HG03045 (cell line): ENCODE data around the gene EDDM3A.

Experiments
- ATAC-seq: cut with Tn5 transposase; IDR thresholded peaks from one replicate; pipeline ENCODE4 v1.9.1; 2021; ENCODE audit warnings: mild to moderate bottlenecking, moderate library complexity; ENCODE audit not compliant: unreplicated experiment

Gene EDDM3A

GRCh38 chr14:20782280-20782890, 36.7 kb downstream of the EDDM3A start:
- no peak for ATAC-seq

GRCh38 chr14:20787025-20787424, 41.3 kb downstream of the EDDM3A start:
- ATAC-seq = no peak

GRCh38 chr14:20789230-20789813, 43.6 kb downstream of the EDDM3A start:
- ATAC-seq = no peak

GRCh38 chr14:20790464-20791116, 44.9 kb downstream of the EDDM3A start:
- no peak for ATAC-seq

GRCh38 chr14:20791187-20791586, 45.5 kb downstream of the EDDM3A start:
- ATAC-seq = no peak

- no peak for ATAC-seq
Observed at GRCh38 chr14:20791597-20791996, 45.9 kb downstream of the EDDM3A start.

- no peak for ATAC-seq
Observed at GRCh38 chr14:20792556-20792955, 46.9 kb downstream of the EDDM3A start.

- ATAC-seq = no peak
Observed at GRCh38 chr14:20794644-20795369, 49.1 kb downstream of the EDDM3A start.

- no peak for ATAC-seq
Observed at GRCh38 chr14:20797164-20797563, 51.5 kb downstream of the EDDM3A start.
